UCSD-AML1 (cell line): ENCODE measurements around the gene HCK.
A peak's percentile ranks its signal among the peaks of the same experiment; 100 is the strongest.
"Not testable (repeated sequence)": the region's sequence is repeated elsewhere in the genome, so short reads cannot be mapped to it uniquely, and the experiment has no call there.

Experiments used
- DNase-seq: peaks from one replicate; lab custom pipeline; 2025; ENCODE audit not compliant: unreplicated experiment; lab: John Stamatoyannopoulos, UW

The HCK gene

GRCh38 chr20:32089637-32090362 lies 37.8 kb downstream of the HCK start:
- DNase-seq: no peak

GRCh38 chr20:32091888-32092346 lies 39.9 kb downstream of the HCK start:
- DNase-seq: peak; percentile 75

- DNase-seq: no peak
Observed at GRCh38 chr20:32098786-32099185, 46.7 kb downstream of the HCK start.

GRCh38 chr20:32108814-32109391 lies 56.9 kb downstream of the HCK start:
- DNase-seq: no peak

GRCh38 chr20:32109392-32110172 lies 57.5 kb downstream of the HCK start, which contains the start of gene TM9SF4:
TSS of gene TM9SF4 (plus strand) at chr20:32109714. CDS start at chr20:32109741, 27 bp downstream.
- peak; percentile 95 for DNase-seq

- DNase-seq: no peak
Observed at GRCh38 chr20:32110173-32110704, 58.2 kb downstream of the HCK start.

GRCh38 chr20:32110727-32111126 lies 58.7 kb downstream of the HCK start:
- no peak for DNase-seq

GRCh38 chr20:32111156-32111686 lies 59.2 kb downstream of the HCK start:
- no peak for DNase-seq

- no peak for DNase-seq
Observed at GRCh38 chr20:32111753-32112152, 59.7 kb downstream of the HCK start.

GRCh38 chr20:32112841-32113240 lies 60.8 kb downstream of the HCK start:
- peak; percentile 18 for DNase-seq

- no peak for DNase-seq
Observed at GRCh38 chr20:32113591-32114260, 61.7 kb downstream of the HCK start.

GRCh38 chr20:32114305-32114960 lies 62.4 kb downstream of the HCK start:
- DNase-seq: no peak

GRCh38 chr20:32115211-32115767 lies 63.2 kb downstream of the HCK start:
- no peak for DNase-seq

- DNase-seq: no peak
Observed at GRCh38 chr20:32116079-32116521, 64.1 kb downstream of the HCK start.

- not testable (repeated sequence) for DNase-seq
Observed at GRCh38 chr20:32116796-32117195, 64.8 kb downstream of the HCK start.

GRCh38 chr20:32118427-32118826 lies 66.4 kb downstream of the HCK start:
- not testable (repeated sequence) for DNase-seq

- DNase-seq: no peak
Observed at GRCh38 chr20:32119734-32120133, 67.7 kb downstream of the HCK start.

GRCh38 chr20:32121908-32122307 lies 69.9 kb downstream of the HCK start:
- DNase-seq: not testable (repeated sequence)

- DNase-seq: no peak
Observed at GRCh38 chr20:32123088-32123487, 71.0 kb downstream of the HCK start.
